ENCODE data around the gene MRPS23. TPM values are rescaled to one million over a fixed set of nuclear protein-coding genes. Genes with fewer than 3 reads are reported as not detected.

Gene MRPS23
- total and polyA plus RNA-seq, 9 of the 15 experiments (the other 6 are each of a cell fraction or from before 2014, with no cell fraction given): 59.1 to 298 (median 98.8) TPM

GRCh38 chr17:57861790-57862693, 12.2 kb upstream of the MRPS23 start:
- TF ChIP-seq PCBP1 (IDR thresholded peaks at IDR 0.05; ENCODE audit: low read depth, low read length, poor library complexity, severe bottlenecking) (peak; percentile 54), SMAD2 (IDR thresholded peaks at IDR 0.05; ENCODE audit: low read depth, low read length) (no peak), POLR3A (IDR thresholded peaks at IDR 0.05; ENCODE audit: borderline replicate concordance, extremely low read depth, insufficient read depth, insufficient read length) (no peak), ZBTB33 (CRISPR knock-in tag; IDR thresholded peaks at IDR 0.05) (peak; percentile 40; the same call in 1 of the 2 replicates), ZNF511 (CRISPR knock-in tag; IDR thresholded peaks at IDR 0.05) (0 out of 2 replicates have a peak, but pooled peaks have one; percentile 29)
- in situ Hi-C loops (cut with MboI) (no loop called here), intact Hi-C loops (cut with micrococcal nuclease) (no loop called here)
- Histone ChIP-seq H3K27me3 (ENCODE audit: control insufficient read depth in 2 of 2, insufficient read depth in 2 of 2, low read length in 2 of 2) (peaks cover 0 to 8% of the 10 kb centered on the region in 2 experiments; a peak in 1 of 5 replicates), H3K9me3 (replicated peaks; ENCODE audit: control insufficient read depth, insufficient read depth, low read depth, low read length) (no peaks in the 10 kb centered on the region), H3K4me2 (ENCODE audit: insufficient read depth, low read length) (no peak overlapping the region), H3K9ac (ENCODE audit: insufficient read depth in 1 of 2, low read depth in 2 of 2, low read length in 2 of 2) (0 out of 4 replicates have a peak overlapping the region, but pooled peaks of 1 of the 2 experiments have one; percentile 1), H2AFZ (ENCODE audit: low read depth, low read length) (peak overlapping the region; percentile 22; the same call in 1 of the 2 replicates), H3K79me2 (ENCODE audit: control insufficient read depth, insufficient read depth, low read length) (no peaks in the 10 kb centered on the region), H3K27ac (ENCODE audit: extremely low read depth, low read depth, low read length) (no peak overlapping the region), H3K4me3 (no peak overlapping the region), H3K36me3 (ENCODE audit: control insufficient read depth, insufficient read depth, low read length) (no peaks in the 10 kb centered on the region), H4K20me1 (replicated peaks; ENCODE audit: control insufficient read depth, insufficient read depth, low read length) (no peaks in the 10 kb centered on the region), H3K4me1 (replicated peaks in 1 of 2; ENCODE audit: control insufficient read depth in 2 of 2, insufficient read depth in 2 of 2, low read length in 2 of 2) (peaks cover 11 to 25% of the 10 kb centered on the region in 2 experiments), H3K9me1 (ENCODE audit: control insufficient read depth, insufficient read depth, low read length) (no peaks in the 10 kb centered on the region)
- WGBS (ENCODE audit: insufficient coverage, low coverage, missing lambda C conversion rate): 60% methylated on average over 14 of the region's 58 CpGs
- POLR2A ChIA-PET: interaction anchor here (1.4 to 2.5 kb wide), 2 partner anchors 9 to 137 kb away, joined by 5 to 8 read pairs; no protein-coding TSS in a partner anchor
- CTCF ChIA-PET (ENCODE audit: low intra/inter-chr PET ratio): no interaction called here
- FAIRE-seq (no peak), DNase-seq (ENCODE audit: extremely low read depth in 1 of 4, low spot score in 3 of 4) (no peak), ATAC-seq (no peak)
- no TSS peak for BruUV-seq (replicated peaks)

Data from K562 (cell line).